Measurements from ENCODE around the gene OSBPL5.

Gene OSBPL5

DNA sequence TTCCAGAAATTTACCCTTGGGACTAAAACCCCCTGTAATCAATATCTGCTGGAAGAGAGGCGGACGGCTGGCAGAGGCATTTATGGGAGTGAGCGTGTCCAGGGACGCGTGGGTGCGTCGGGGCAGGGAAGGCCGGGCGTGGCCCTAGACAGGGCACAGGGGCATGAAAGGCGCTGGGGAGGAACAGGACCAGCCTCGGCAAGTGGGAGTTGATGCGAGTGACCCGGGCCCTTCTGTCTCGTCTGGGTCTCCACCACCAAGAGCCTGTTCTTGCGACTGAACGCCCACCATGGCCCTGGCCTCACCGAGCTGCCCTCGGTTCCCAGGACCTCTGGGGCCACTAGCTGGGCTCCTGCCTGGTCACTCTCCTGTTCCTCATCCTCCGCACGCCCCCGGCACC lies 17.5 kb downstream of the OSBPL5 start:
- H3K4me3 ChIP-seq (ENCODE audit: low read depth in 1 of 2, low read length in 1 of 2) = no peak overlapping the region

GRCh38 chr11:3147257-3147619 lies 17.9 kb downstream of the OSBPL5 start:
- no peak overlapping the region for H3K4me3 ChIP-seq (ENCODE audit: low read depth in 1 of 2, low read length in 1 of 2)
- H3K9me3 ChIP-seq = no peaks in the 10 kb centered on the region
- no peak for TF ChIP-seq CTCF (IDR thresholded peaks at IDR 0.05)
- H3K4me1 ChIP-seq (ENCODE audit: control insufficient read depth in 1 of 2, insufficient read depth in 1 of 2, low read depth in 1 of 2, low read length in 1 of 2) = peaks cover 5 to 18% of the 10 kb centered on the region in 2 experiments
- H3K27me3 ChIP-seq = no peaks in the 10 kb centered on the region
- H3K27ac ChIP-seq = no peak overlapping the region
- peaks cover 7% of the 10 kb centered on the region for H3K36me3 ChIP-seq

More for the DNA sequence above, 17.5 kb downstream of the OSBPL5 start:
- Histone ChIP-seq H3K27ac (no peak overlapping the region), H3K4me1 (ENCODE audit: control insufficient read depth in 1 of 2, insufficient read depth in 1 of 2, low read depth in 1 of 2, low read length in 1 of 2) (peaks cover under 1 to 14% of the 10 kb centered on the region in 2 experiments), H3K9me3 (no peaks in the 10 kb centered on the region), H3K27me3 (no peaks in the 10 kb centered on the region), H3K36me3 (peaks cover 7% of the 10 kb centered on the region)
- no peak for TF ChIP-seq CTCF (IDR thresholded peaks at IDR 0.05)

GRCh38 chr11:3146612-3147256 lies 18.4 kb downstream of the OSBPL5 start:
- Histone ChIP-seq H3K9me3 (no peaks in the 10 kb centered on the region), H3K4me3 (ENCODE audit: low read depth in 1 of 2, low read length in 1 of 2) (no peak overlapping the region), H3K36me3 (peaks cover 7% of the 10 kb centered on the region), H3K27ac (no peak overlapping the region), H3K4me1 (ENCODE audit: control insufficient read depth in 1 of 2, insufficient read depth in 1 of 2, low read depth in 1 of 2, low read length in 1 of 2) (peaks cover 6 to 17% of the 10 kb centered on the region in 2 experiments), H3K27me3 (no peaks in the 10 kb centered on the region)
- TF ChIP-seq CTCF (IDR thresholded peaks at IDR 0.05) = no peak

GRCh38 chr11:3145206-3145520 lies 19.9 kb downstream of the OSBPL5 start:
- Histone ChIP-seq H3K27ac (no peak overlapping the region), H3K36me3 (peaks cover 7% of the 10 kb centered on the region), H3K4me1 (ENCODE audit: control insufficient read depth in 1 of 2, insufficient read depth in 1 of 2, low read depth in 1 of 2, low read length in 1 of 2) (peaks cover 6 to 9% of the 10 kb centered on the region in 2 experiments), H3K4me3 (ENCODE audit: low read depth in 1 of 2, low read length in 1 of 2) (no peak overlapping the region), H3K9me3 (no peaks in the 10 kb centered on the region), H3K27me3 (no peaks in the 10 kb centered on the region)
- TF ChIP-seq CTCF (IDR thresholded peaks at IDR 0.05) = no peak

GRCh38 chr11:3144296-3145205 lies 20.6 kb downstream of the OSBPL5 start:
- Histone ChIP-seq H3K9me3 (no peaks in the 10 kb centered on the region), H3K4me3 (ENCODE audit: low read depth in 1 of 2, low read length in 1 of 2) (no peak overlapping the region), H3K36me3 (peaks cover 7% of the 10 kb centered on the region), H3K27ac (no peak overlapping the region), H3K4me1 (ENCODE audit: control insufficient read depth in 1 of 2, insufficient read depth in 1 of 2, low read depth in 1 of 2, low read length in 1 of 2) (peaks cover 6 to 9% of the 10 kb centered on the region in 2 experiments), H3K27me3 (no peaks in the 10 kb centered on the region)
- no peak for TF ChIP-seq CTCF (IDR thresholded peaks at IDR 0.05)

Measured in neutrophil (primary cell).